MCF 10A (cell line): Measurements from ENCODE around the gene FOXP1. TPM values are rescaled to one million over a fixed set of nuclear protein-coding genes. Genes with fewer than 3 reads are reported as not detected.

Experiments used
- BruUV-seq: library from RNA; stranded (reverse); fragments of 400-500 nt; replicated peaks from 2 replicates; lab custom pipeline; 2021; lab: Mats Ljungman, UMichigan
- CTCF ChIA-PET: fragments of 300-600 bp; sonication (Branson Sonifier 250); formaldehyde crosslinking; extraction: SDS; loops from one replicate; lab custom pipeline; 2021; ENCODE audit warnings: antibody characterized with exemption, inconsistent platforms; lab: Yijun Ruan, JAX
- POLR2A ChIA-PET: fragments of 300-600, 350-650 bp; sonication (Branson Sonifier 250); formaldehyde crosslinking; extraction: SDS; loops from one replicate; lab custom pipeline; 2020; ENCODE audit warnings: antibody characterized with exemption, inconsistent platforms; lab: Yijun Ruan, JAX
- DNase-seq: peaks from one replicate; pipeline ENCODE4 v3.0.0-alpha.2; 2018; ENCODE audit not compliant: unreplicated experiment
- H3K27ac Mint-ChIP-seq: one replicate; pipeline ENCODE4 v1.8.0; 2022; ENCODE audit warnings: mild to moderate bottlenecking, low read depth, mixed read lengths; ENCODE audit not compliant: unreplicated experiment
- H3K27me3 Mint-ChIP-seq: one replicate; pipeline ENCODE4 v1.8.0; 2022; ENCODE audit warnings: mixed read lengths; ENCODE audit not compliant: insufficient read depth, unreplicated experiment
- H3K36me3 Mint-ChIP-seq: one replicate; pipeline ENCODE4 v1.8.0; 2022; ENCODE audit warnings: mild to moderate bottlenecking, moderate library complexity, mixed read lengths; ENCODE audit not compliant: insufficient read depth, unreplicated experiment
- H3K4me1 Mint-ChIP-seq: one replicate; pipeline ENCODE4 v1.8.0; 2022; ENCODE audit warnings: mixed read lengths; ENCODE audit not compliant: insufficient read depth, unreplicated experiment
- H3K4me3 Mint-ChIP-seq: one replicate; pipeline ENCODE4 v1.8.0; 2022; ENCODE audit warnings: mild to moderate bottlenecking, moderate library complexity, mixed read lengths; ENCODE audit not compliant: unreplicated experiment
- H3K9me3 Mint-ChIP-seq: one replicate; pipeline ENCODE4 v1.8.0; 2022; ENCODE audit warnings: mixed read lengths; ENCODE audit not compliant: unreplicated experiment
- CTCF ChIP-seq: fragments of 200-600 bp; IDR thresholded peaks from one replicate; pipeline ENCODE4 v1.8.0; 2022; ENCODE audit warnings: antibody characterized with exemption, mild to moderate bottlenecking; ENCODE audit not compliant: unreplicated experiment
- intact Hi-C: fragments of 100-400 bp; cut with micrococcal nuclease; formaldehyde crosslinking; loops from 2 replicates; pipeline ENCODE4 v1.14.1; 2022
- total RNA-seq: library from RNA; stranded (reverse); gene quantifications from 2 replicates; pipeline ENCODE4 v1.2.3, GENCODE V29; 2022

The FOXP1 gene
- total RNA-seq, 1 experiment from 2014 or later = 49.0 TPM

GRCh38 chr3:71072986-71073385, 510.5 kb downstream of the FOXP1 start:
- H3K4me3 Mint-ChIP-seq = no peak overlapping the region
- intact Hi-C loops = no loop called here
- DNase-seq = no peak
- BruUV-seq = no TSS peak
- no peak overlapping the region for H3K27ac Mint-ChIP-seq
- ChIA-PET CTCF (interaction anchor here (0.6 to 0.8 kb wide), 2 partner anchors 202 to 514 kb away, joined by 3 to 4 read pairs; no protein-coding TSS in a partner anchor), POLR2A (interaction anchor here (0.9 kb wide), 1 partner anchor 512 kb away, joined by 4 read pairs; no protein-coding TSS in a partner anchor)
- H3K9me3 Mint-ChIP-seq = no peaks in the 10 kb centered on the region
- peaks cover 24% of the 10 kb centered on the region for H3K4me1 Mint-ChIP-seq
- no peak for TF ChIP-seq CTCF
- H3K27me3 Mint-ChIP-seq = no peaks in the 10 kb centered on the region
- H3K36me3 Mint-ChIP-seq = no peaks in the 10 kb centered on the region

GRCh38 chr3:71072287-71072686, 511.2 kb downstream of the FOXP1 start:
- POLR2A ChIA-PET = interaction anchor here (0.9 kb wide), 1 partner anchor 512 kb away, joined by 4 read pairs; no protein-coding TSS in a partner anchor
- CTCF ChIA-PET = interaction anchor here (0.6 to 1.0 kb wide), 4 partner anchors 65 to 1381 kb away, joined by 3 to 4 read pairs (median 3); no protein-coding TSS in a partner anchor
- no peaks in the 10 kb centered on the region for H3K36me3 Mint-ChIP-seq
- no peak for TF ChIP-seq CTCF
- peaks cover 25% of the 10 kb centered on the region for H3K4me1 Mint-ChIP-seq
- H3K27ac Mint-ChIP-seq = no peak overlapping the region
- intact Hi-C loops = no loop called here
- H3K27me3 Mint-ChIP-seq = no peaks in the 10 kb centered on the region
- H3K9me3 Mint-ChIP-seq = no peaks in the 10 kb centered on the region
- no peak for DNase-seq
- BruUV-seq = no TSS peak
- no peak overlapping the region for H3K4me3 Mint-ChIP-seq

GRCh38 chr3:71070497-71071463, 512.7 kb downstream of the FOXP1 start:
- Mint-ChIP-seq H3K27ac (peak overlapping the region; percentile 16), H3K27me3 (no peaks in the 10 kb centered on the region), H3K36me3 (no peaks in the 10 kb centered on the region), H3K4me3 (no peak overlapping the region), H3K9me3 (no peaks in the 10 kb centered on the region), H3K4me1 (peaks cover 25% of the 10 kb centered on the region)
- no peak for DNase-seq
- ChIA-PET POLR2A (interaction anchor here (0.5 to 5.3 kb wide), 7 partner anchors 12 to 509 kb away, joined by 3 to 64 read pairs (median 3); no protein-coding TSS in a partner anchor), CTCF (interaction anchor here (0.6 to 5.0 kb wide), 26 partner anchors 10 to 690 kb away, joined by 3 to 59 read pairs (median 4); no protein-coding TSS in a partner anchor)
- BruUV-seq = no TSS peak
- intact Hi-C loops = loop anchor here (1.0 to 2.0 kb wide), 2 partner anchors 40 to 63 kb away; no protein-coding TSS in a partner anchor
- no peak for TF ChIP-seq CTCF

- Mint-ChIP-seq H3K4me3 (peak overlapping the region; percentile 48), H3K9me3 (no peaks in the 10 kb centered on the region), H3K27me3 (no peaks in the 10 kb centered on the region), H3K36me3 (no peaks in the 10 kb centered on the region), H3K4me1 (peaks cover 25% of the 10 kb centered on the region), H3K27ac (peak overlapping the region; percentile 10)
- CTCF ChIA-PET = interaction anchor here (0.6 to 5.0 kb wide), 20 partner anchors 9 to 689 kb away, joined by 3 to 59 read pairs (median 4); no protein-coding TSS in a partner anchor
- DNase-seq = peak; percentile 93
- POLR2A ChIA-PET = interaction anchor here (0.6 to 5.3 kb wide), 11 partner anchors 11 to 611 kb away, joined by 3 to 64 read pairs (median 4); partner anchors contain the start of gene FOXP1
- peak; percentile 71 for TF ChIP-seq CTCF
- intact Hi-C loops = loop anchor here (1.0 to 10.0 kb wide), 7 partner anchors 41 to 585 kb away; no protein-coding TSS in a partner anchor
- no TSS peak for BruUV-seq
Measured at GRCh38 chr3:71069797-71070196, 513.7 kb downstream of the FOXP1 start.
